HG03378 (cell line): ENCODE results near the gene B9D2.
A peak's percentile ranks its signal among the peaks of the same experiment; 100 is the strongest.
"Not testable (repeated sequence)": the region's sequence is repeated elsewhere in the genome, so short reads cannot be mapped to it uniquely, and the experiment has no call there.

Source experiments
- ATAC-seq: cut with Tn5 transposase; IDR thresholded peaks from one replicate; pipeline ENCODE4 v1.9.1; 2021; ENCODE audit warnings: mild to moderate bottlenecking, moderate library complexity; ENCODE audit not compliant: unreplicated experiment

The B9D2 gene

DNA sequence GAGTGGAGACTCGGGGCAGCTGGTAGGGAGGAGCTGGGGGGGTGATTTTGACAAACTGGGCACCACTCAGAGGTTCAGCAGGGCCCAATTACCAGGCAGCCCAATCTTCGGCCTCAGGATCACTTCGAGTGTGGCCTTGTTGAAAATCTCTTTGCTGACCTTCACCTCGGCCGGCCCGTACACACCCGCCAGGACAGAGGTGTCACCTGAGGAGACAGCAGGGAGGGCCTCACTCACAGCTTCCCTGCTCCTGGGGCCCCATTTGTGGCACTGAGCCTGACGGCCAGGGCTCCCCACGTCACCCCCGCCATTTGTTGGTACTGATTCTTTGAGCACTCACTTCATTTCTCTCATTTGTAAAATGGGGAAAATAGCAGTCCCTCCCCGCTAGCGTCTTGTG lies 28.8 kb upstream of the B9D2 start:
- ATAC-seq = no peak

DNA sequence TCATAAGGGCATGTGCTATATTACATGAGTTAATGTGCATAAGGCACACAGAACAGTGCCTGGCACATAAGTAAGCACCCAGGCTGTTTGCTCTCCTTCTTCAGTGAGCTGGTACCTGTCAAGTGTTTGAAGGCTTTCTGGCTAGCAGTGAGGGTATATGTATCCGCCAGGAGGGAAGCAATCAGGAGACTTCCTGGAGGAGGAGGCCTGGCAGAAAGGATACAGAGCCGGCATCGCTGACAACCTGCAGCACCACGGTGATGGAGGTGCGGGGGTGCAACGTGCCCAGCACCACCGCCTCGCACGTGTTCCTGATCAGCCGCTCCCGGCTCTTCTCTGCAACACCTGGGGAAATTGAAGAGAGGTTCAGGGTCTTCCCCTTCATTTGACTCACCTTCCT lies 27.7 kb upstream of the B9D2 start:
- no peak for ATAC-seq

DNA sequence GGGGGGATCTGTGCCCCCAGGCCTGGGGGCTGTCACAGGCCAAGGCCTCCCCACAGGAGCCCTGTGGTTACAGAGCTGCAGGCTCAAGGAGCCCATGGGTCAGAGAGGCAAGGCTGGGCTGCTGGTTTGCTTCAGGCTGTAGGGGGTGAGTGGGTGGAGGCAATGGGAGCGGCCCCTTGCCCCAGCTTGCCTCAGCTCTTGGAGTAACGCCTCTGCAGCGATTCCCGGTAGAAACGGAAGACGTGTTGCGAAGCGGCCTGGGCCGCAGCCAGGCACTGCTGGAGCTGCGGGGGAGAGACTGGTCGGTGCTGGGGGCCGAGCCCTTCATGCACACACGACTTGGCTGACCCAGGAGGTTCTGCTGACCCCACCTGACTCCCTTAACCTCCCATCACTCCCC lies 22.5 kb upstream of the B9D2 start:
- ATAC-seq = no peak

DNA sequence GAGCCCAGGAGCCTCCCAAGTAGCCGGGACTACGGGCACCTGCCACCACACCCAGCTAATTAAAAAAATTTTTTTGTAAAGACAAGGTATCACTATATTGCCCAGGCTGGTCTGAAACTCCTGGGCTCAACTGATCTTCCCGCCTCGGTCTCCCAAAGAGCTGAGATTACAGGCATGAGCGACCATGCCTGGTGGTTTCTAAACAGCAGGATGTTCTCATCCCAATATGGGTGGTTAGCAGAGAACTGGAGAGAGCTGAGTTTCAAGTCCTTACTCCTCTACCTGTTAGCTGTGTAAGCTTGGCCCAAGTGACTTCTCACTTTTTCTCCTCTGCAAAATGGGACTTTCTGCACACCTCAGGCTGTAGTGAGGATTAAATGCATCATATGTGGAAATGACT lies 20.4 kb upstream of the B9D2 start:
- ATAC-seq = no peak

DNA sequence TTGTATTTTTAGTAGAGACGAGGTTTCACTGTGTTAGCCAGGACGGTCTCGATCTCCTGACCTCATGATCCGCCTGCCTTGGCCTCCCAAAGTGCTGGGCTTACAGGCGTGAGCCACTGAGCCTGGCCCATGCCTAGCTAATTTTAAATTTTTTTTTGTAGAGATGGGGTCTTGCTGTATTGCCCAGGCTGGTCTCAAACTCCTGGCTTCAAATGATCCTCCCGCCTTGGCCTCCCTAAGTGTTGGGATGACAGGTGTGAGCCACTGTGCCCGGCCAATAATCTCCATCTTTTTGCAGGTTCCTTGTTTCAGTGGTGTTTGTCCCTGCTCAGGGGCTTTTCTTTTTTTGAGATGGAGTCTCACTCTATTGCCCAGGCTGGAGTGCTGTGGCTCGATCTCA lies 17.6 kb upstream of the B9D2 start:
- not testable (repeated sequence) for ATAC-seq

DNA sequence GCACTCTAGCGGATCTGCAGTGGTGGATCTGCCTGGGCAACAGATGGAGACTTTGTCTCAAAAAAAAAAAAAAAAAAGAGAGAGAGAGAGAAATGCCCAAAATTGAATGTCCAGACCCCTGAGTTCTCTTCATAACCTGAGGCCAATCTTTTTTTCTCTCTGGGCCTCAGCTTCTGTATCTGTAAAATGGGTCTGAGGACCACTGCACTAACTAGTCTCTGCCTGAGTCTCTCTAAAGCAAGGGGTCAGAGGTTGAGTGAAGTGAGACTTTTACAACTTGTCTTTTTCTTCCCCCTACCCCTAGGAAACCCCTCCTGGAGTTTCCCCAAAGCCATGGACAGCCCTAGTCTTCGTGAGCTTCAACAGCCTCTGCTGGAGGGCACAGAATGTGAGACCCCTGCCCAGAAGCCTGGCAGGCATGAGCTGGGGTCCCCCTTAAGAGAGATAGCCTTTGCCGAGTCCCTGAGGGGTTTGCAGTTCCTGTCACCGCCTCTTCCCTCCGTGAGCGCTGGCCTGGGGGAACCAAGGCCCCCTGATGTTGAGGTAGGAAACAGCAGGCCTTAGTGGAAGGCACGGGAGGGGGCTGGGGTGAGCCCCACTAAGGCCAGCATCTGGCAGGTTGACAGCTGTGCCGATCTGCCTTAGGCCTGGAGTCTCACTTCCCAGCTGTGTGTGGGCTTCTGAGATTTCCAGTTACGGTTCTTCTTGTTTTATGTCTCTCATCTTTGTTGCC lies 14.2 kb upstream of the B9D2 start:
- ATAC-seq = no peak

DNA sequence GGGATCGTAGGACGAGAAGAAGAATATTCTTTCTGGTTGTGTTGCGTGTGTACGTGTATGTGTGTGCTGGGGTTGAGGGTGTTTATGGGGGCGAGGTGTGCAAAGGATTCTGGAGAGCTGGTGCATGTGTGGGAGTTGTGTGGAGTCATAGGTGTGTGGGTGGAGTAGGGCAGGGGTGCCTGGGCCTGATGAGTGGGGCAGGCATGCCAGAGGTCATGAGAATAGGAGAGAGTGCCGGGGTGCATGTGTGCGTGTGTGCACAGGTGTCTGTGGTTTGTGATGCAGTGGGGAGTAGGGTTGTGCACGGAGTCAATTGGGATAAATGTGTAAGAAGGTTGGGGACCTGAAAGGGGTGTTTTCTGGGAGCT lies 13.0 kb upstream of the B9D2 start:
- ATAC-seq = no peak

DNA sequence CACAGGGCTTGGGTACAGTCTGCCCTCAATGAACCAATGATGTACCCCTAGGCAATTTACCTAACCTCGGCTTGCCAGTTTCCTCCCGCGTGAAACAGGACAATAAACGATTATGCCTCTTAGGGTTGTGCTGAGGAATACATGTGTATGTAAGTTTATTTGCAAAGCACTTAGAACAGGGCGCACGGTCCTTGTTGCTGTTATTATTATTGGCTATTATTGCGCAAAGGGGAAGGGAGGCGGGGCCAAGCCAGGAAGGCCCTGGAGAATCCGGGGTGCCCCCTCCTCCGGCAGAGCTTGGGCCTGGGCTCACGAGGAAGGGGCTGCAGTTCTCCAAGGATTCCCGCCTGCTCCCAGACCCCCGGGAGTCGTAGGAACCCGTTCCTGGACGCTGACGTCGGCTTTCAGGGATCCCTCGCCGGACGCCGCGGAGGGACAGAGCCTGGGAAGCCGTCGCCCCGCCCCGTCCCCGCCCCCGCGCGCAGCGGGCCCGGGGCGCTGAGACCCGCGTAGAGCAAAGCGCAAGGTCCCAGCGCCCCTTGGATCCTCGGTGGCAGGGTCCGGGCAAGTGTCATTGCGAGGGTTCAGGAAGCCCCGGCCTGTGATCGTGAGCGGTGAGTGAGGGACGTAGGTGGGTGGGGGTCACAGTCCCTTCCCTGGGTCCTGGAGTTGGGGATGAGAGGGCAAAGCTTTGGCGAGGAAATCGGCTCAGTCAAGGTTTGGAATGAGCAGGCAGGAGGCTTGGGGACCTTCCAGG lies 12.5 kb upstream of the B9D2 start, which contains the start of gene TMEM91:
Gene TMEM91, plus strand, starts transcription at position 293 of the 757 bp plus-strand sequence. CDS start 1,777 bp downstream, outside the sequence.
- ATAC-seq = no peak

DNA sequence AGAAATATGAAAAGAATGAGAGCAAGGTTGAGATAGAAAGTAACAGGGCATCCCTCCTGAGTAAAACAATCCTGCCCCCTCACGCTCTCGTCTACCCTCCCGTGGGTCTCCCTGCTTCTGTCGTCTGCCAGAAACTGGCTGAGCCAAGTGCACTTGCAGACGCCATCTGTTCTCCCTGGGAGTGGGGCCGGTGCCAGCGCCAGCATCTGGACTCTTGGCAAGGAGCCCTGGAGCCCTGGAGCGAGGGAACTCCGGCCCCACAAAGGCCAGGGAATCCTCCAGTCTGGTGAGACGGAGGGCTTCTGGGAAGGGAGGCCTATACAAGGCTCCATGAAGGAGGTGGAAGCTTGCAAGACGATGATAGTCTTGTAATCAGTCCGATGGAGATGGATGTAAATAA lies 10.0 kb upstream of the B9D2 start:
- ATAC-seq = no peak

DNA sequence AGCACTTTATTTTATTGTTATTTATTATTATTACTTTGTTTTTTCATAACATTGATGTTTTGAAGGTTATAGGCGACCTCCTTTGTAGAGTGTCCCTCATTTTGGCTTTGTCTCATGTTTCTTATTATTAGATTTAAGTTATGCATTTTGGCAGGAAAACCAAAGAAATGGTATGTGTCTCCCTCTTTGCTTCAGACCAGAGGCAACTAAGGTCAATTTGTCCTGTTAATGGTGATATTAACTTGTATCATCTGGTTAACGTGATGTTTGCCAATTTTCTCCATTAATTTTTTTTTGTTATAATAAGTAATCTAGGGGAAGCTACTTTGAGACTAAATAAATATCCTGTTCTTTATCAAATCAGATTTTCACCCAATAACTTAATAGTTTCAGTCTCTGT lies 8.6 kb upstream of the B9D2 start:
- ATAC-seq = no peak

DNA sequence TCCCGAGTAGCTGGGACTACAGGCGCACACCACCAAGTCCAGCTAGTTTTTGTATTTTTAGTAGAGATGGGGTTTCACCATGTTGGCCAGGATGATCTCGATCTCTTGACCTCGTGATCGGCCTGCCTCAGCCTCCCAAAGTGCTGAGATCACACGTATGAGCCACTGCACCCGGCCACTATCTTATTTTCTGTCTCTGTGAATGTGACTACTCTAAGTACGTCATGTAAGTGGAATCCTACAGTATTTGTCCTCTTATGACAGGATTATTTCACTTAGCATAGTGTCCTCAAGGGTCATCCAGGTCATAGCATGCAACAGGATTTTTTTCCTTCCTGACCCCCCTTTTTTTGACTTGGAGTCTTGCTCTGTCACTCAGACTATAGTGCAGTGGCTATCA lies 7.6 kb upstream of the B9D2 start:
- ATAC-seq = no peak

DNA sequence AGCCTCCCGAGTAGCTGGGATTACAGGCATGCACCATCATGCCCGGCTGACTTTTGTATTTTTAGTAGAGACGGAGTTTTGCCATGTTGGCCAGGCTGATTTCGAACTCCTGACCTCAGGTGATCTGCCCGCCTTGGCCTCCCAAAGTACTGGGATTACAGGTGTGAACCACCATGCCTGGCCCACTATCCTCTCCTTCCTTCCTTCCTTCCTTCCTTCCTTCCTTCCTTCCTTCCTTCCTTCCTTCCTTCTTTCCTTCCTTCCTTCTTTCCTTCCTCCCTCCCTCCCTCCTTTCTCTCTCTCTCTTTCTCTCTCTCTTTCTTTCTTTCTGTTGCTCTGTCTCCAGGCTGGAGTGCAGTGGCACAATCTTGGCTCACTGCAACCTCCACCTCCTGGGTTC lies 7.2 kb upstream of the B9D2 start:
- not testable (repeated sequence) for ATAC-seq

DNA sequence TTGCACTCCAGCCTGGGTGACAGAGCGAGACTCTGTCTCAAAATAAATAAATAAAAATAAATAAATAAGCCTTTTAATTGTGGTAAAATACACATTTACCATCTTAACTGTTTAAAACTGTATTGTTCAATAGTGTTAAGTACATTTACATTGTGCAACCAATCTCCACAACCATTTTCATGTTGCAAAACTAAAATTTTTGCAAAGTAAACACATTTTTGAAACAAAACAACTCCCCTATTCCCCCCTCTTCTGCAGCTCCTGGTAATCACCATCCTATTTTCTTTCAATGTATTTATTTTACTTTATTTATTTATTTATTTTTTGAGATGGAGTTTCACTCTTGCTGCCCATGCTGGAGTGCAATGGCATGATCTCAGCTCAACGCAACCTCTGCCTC lies 5.8 kb upstream of the B9D2 start:
- no peak for ATAC-seq

DNA sequence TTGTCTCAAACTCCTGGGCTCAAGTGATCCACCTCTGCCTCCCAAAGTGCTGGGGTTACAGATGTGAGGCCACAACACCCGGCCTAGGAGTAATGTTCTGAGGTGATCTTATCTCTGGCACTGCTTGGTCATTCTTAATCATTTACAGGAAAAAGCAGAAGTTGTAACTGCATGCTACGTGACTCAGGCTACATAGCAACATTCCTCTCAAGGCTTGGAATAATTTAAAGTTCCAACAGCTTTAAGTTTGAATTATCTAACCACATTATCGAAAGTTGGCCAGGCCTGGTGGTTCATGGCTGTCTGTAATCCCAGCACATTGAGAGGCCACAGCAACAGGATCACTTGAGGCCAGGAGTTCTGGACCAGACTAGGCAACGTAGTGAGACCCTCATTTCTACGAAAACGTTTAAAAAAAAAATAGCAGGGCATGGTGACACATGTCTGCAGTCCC lies 3.9 kb upstream of the B9D2 start:
- no peak for ATAC-seq

DNA sequence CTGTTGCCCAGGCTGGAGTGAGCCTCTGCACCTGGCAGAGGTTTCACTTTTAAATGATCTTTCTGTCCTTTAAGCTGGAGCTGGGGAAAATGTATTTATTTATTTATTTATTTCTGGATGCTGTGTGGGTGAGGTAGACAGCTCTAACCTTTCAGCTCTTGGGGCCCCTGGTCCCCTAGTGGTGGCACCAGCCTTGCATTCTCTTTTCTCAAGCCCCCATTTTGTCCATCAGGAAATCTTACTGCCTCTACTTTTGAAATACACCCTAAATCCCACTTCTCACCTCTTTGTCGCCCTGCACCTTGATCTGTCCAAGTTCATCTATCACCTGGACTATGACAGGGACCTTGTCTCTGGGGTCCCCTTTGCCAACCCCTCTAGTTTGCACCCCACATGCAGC lies 2.1 kb upstream of the B9D2 start:
- ATAC-seq = no peak

DNA sequence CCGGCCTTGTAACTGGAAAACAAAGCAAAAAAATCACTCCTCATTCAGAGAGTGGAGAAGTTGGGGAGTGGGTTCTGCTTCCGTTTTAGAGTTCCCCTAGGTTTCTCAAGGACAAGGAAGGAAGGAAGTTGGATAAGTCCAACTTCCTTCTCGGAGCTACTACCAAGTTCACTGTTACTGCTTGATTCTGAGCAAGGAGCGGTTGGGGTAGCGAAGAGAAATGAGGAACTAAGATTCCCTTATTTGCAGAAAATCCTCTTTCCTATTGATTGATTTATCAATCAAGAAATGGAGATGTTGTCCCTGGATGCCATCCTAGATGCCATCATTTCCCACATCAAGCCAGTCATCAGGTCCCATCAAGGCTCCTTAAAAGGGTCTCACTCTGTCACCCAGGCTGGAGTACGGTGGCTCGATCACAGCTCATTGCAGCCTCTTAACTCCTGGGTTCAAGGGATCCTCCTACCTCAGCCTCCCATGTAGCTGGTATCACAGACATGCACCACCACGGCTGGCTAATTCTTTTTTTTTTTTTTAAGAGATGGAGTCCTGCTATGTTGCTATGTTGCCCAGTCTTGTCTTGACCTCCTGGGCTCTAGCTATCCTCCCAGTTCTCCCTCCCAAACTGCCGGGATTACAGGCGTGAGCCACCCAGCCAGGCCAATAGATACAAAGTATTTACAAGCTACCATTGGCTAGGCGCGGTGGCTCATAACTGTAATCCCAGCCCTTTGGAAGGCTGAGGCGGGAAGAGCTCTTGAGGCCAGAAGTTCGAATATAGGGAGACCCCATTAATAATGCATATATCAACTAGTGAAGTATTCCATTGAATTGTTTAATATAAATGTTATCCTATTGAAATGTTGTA lies 809 bp upstream of the B9D2 start:
- ATAC-seq = no peak

DNA sequence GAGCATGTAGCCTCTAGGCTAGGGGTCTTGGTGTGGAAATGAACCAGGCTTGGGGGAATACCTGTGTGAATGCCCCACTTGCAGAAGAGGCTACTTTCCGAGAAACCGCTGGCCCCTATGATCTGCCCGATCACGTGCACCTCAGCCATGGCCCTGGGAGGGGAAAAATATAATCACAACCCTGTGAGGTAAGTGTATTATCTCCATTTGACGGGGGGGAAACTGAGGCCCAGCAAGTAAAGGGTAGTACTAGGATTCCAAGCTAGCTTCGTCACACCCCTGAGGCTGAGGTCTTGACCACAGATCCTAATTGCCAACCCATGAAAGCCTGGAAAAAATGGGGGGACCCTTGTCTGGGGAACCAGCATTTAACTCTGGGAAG lies 587 bp downstream of the B9D2 start:
- peak; percentile 2 for ATAC-seq

DNA sequence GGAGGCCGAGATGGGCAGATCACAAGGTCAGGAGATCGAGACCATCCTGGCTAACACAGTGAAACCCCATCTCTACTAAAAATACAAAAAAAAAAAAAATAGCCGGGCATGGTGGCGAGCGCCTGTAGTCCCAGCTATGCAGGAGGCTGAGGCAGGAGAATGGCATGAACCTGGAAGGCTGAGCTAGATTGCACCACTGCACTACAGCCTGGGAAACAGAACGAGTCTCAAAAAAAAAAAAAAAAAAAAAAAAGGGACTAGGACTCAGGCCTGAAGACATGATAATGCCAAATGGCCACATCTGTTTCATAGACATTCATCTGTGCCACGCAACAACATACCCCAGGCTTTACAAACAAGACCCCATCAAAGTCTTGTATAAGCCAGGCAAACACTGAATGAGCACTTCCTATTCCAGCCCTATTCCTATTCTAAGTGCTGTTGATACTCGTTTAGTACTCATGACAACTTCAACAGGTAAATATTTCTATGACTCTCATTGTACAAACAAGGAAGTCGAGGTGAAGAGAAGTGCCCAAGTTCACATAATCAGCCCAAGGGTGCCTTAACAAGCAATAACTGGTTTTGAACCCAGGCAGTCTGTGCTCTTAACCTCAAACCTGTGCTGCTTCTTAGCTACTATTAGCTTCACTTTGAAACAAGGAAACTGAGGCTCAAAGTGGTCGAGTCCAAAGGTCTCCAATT lies 1.7 kb downstream of the B9D2 start:
- no peak for ATAC-seq

DNA sequence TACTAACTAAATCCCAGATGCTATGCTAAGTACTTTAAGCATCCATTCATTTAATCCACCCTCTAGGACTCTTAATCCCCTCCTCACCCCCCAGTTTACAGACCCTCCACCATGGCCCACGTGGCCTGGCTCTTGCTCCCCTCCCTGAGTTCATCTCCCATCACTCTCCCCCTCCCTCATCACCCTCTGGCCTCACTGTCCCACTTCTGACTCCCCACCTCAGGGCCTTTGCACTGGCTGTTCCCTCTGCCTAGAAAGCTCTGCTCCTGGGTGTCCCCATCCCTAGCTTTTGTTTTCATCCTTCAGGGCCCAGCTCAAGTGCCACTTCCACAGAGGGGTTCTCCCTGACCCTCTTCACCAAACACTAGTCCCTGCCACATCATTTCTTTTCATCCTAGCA lies 4.2 kb downstream of the B9D2 start:
- no peak for ATAC-seq

DNA sequence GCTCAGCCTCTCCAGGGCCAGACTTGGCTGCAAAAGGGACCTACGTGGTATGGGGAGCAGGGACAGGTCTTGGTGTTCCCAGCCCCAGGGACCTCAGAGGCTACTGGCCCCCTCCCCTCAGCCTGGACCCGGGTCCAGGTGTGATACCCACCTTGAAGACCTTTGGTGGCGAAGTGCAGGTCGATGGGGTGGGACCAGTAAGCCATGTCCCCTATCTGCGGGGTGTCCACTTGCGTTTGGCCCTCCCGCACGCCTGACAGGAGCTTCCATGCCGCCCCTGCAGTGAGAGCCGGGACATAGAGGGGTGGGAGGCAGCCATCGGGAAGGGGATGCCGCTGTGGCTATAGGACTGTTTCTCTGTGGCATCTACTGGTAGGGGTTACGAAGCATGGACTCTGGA lies 6.2 kb downstream of the B9D2 start:
- ATAC-seq = no peak
